IMR-90 (cell line): ENCODE results near the gene PNO1.

Experiments used
- CEBPB ChIP-seq: IDR thresholded peaks from 2 replicates; pipeline ENCODE4 v1.6.1; 2012; ENCODE audit warnings: low read depth, low read length, improper control_type of control experiment
- CHD1 ChIP-seq: IDR thresholded peaks from 2 replicates; pipeline ENCODE4 v1.6.1; 2012; ENCODE audit warnings: low read depth, low read length, improper control_type of control experiment
- MAZ ChIP-seq: IDR thresholded peaks from 2 replicates; pipeline ENCODE4 v1.6.1; 2012; ENCODE audit warnings: low read depth, mild to moderate bottlenecking, low read length, improper control_type of control experiment, moderate library complexity, borderline replicate concordance
- MXI1 ChIP-seq: IDR thresholded peaks from 2 replicates; pipeline ENCODE4 v1.6.1; 2012; ENCODE audit warnings: low read depth, mild to moderate bottlenecking, low read length, moderate library complexity, borderline replicate concordance
- POLR2A ChIP-seq: IDR thresholded peaks from 2 replicates; pipeline ENCODE4 v1.6.1; 2012; ENCODE audit warnings: mild to moderate bottlenecking, low read depth, low read length
- RAD21 ChIP-seq: IDR thresholded peaks from 2 replicates; pipeline ENCODE4 v1.6.1; 2012; ENCODE audit warnings: low read length, improper control_type of control experiment
- RFX5 ChIP-seq: IDR thresholded peaks from 2 replicates; pipeline ENCODE4 v1.8.0; 2012; ENCODE audit warnings: low read depth, mild to moderate bottlenecking, low read length, moderate library complexity
- TF ChIP-seq, protein P1 (sequence below): conservative IDR thresholded peaks from 2 replicates; pipeline ENCODE4 v1.5.1; 2012; ENCODE audit warnings: mild to moderate bottlenecking, low read depth, low read length, improper control_type of control experiment
- TF ChIP-seq, protein P2 (sequence below): fragments of 150-350 bp; IDR thresholded peaks from 2 replicates; pipeline ENCODE4 v1.6.1; 2016; ENCODE audit warnings: low read depth, mild to moderate bottlenecking, low read length, moderate library complexity, borderline replicate concordance

DNA sequence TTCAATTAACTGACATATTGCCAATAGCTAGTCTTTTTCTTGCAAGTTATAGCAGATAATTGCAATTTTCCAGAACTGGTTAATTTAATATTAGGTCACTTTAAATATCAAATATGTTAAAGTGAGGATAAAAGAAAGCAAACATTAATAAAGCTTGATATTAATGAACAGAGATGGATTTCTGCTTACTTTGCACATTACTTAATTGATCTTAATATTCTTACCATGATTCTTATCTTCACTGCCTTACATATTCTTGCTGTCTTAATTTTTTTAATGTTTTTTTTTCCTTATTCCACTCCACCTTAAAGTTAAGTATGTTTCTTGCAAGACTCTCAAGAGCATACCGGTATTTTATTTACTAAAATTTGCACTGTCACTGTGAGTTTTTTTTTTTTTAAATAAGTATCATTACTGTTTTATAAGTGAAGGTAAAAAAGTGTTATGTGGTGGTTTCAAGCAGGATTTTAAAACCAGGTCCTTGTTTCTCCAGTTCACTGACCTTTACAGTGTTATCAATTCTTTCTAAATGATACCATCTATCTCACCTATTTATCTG lies 60.7 kb downstream of the PNO1 start:
- TF ChIP-seq, protein P1, sequence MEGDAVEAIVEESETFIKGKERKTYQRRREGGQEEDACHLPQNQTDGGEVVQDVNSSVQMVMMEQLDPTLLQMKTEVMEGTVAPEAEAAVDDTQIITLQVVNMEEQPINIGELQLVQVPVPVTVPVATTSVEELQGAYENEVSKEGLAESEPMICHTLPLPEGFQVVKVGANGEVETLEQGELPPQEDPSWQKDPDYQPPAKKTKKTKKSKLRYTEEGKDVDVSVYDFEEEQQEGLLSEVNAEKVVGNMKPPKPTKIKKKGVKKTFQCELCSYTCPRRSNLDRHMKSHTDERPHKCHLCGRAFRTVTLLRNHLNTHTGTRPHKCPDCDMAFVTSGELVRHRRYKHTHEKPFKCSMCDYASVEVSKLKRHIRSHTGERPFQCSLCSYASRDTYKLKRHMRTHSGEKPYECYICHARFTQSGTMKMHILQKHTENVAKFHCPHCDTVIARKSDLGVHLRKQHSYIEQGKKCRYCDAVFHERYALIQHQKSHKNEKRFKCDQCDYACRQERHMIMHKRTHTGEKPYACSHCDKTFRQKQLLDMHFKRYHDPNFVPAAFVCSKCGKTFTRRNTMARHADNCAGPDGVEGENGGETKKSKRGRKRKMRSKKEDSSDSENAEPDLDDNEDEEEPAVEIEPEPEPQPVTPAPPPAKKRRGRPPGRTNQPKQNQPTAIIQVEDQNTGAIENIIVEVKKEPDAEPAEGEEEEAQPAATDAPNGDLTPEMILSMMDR: no peak
- TF ChIP-seq POLR2A (no peak), CEBPB (no peak), RFX5 (no peak), CHD1 (no peak), MXI1 (no peak), RAD21 (no peak), MAZ (no peak)
- TF ChIP-seq, protein P2, sequence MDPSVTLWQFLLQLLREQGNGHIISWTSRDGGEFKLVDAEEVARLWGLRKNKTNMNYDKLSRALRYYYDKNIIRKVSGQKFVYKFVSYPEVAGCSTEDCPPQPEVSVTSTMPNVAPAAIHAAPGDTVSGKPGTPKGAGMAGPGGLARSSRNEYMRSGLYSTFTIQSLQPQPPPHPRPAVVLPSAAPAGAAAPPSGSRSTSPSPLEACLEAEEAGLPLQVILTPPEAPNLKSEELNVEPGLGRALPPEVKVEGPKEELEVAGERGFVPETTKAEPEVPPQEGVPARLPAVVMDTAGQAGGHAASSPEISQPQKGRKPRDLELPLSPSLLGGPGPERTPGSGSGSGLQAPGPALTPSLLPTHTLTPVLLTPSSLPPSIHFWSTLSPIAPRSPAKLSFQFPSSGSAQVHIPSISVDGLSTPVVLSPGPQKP: no peak
